Tibial artery (tissue), 4 donors: Measurements from ENCODE around the gene GTPBP6.
A peak's percentile ranks its signal among the peaks of the same experiment; 100 is the strongest.
"Not testable (repeated sequence)": the region's sequence is repeated elsewhere in the genome, so short reads cannot be mapped to it uniquely, and the experiment has no call there.

Source experiments
- DNase-seq, 2 donors: peaks; one replicate each; pipeline ENCODE4 v3.0.0-alpha.2; 2019
- H3K27ac ChIP-seq, 2 donors: fragments of 200-600 bp; sonication (generic) in 1 of 2; 1 replicate in 1 of 2; 2 replicates in 1 of 2; pipeline ENCODE4 v1.5.1; 2018 to 2019; ENCODE audit warnings: mild to moderate bottlenecking in 1 of 2
- H3K27me3 ChIP-seq, 2 donors: fragments of 200-600 bp; sonication (generic) in 1 of 2; one replicate each; pipeline versions ENCODE4 v1.5.1 to v1.6.0; 2016 to 2019
- H3K36me3 ChIP-seq, 3 donors: fragments of 200-600 bp; sonication (generic) in 2 of 3; one replicate each; pipeline ENCODE4 v1.5.1; 2016 to 2019; ENCODE audit warnings: mild to moderate bottlenecking in 2 of 3
- H3K4me1 ChIP-seq, 4 donors: fragments of 200-600 bp; sonication (generic) in 2 of 4; 1 replicate in 3 of 4; 2 replicates in 1 of 4; pipeline ENCODE4 v1.5.1; 2016 to 2019
- H3K4me3 ChIP-seq, 2 donors: fragments of 200-600 bp; sonication (generic) in 1 of 2; 1 replicate in 1 of 2; 2 replicates in 1 of 2; pipeline ENCODE4 v1.5.1; 2018 to 2019; ENCODE audit warnings: mild to moderate bottlenecking in 2 of 2
- H3K9me3 ChIP-seq, 3 donors: fragments of 200-600 bp; sonication (generic) in 1 of 3; one replicate each; pipeline ENCODE4 v1.5.1; 2016 to 2019
- CTCF ChIP-seq, 2 experiments: fragments of 200-600 bp in 1 of 2; fragments of 450-650 bp in 1 of 2; IDR thresholded peaks; one replicate each; pipeline ENCODE4 v1.5.1; 2017 to 2019; ENCODE audit warnings: antibody characterized with exemption in 2 of 2, mild to moderate bottlenecking in 1 of 2, moderate library complexity in 1 of 2
- intact Hi-C: fragments of 100-400 bp; cut with DNase I; formaldehyde crosslinking; loops from one replicate; pipeline ENCODE4 v1.15.0; 2023; ENCODE audit warnings: low total_unique reads

The GTPBP6 gene

GRCh38 chrX:274904-275475 lies 43.6 kb downstream of the GTPBP6 start:
- Histone ChIP-seq H3K36me3 (no peaks in the 10 kb centered on the region), H3K27me3 (peaks cover 0 to 16% of the 10 kb centered on the region in 2 donors), H3K4me3 (peak overlapping the region; percentile 42 to 56), H3K27ac (no peak overlapping the region), H3K9me3 (no peaks in the 10 kb centered on the region), H3K4me1 (peaks cover 0 to 18% (median 16%) of the 10 kb centered on the region in 4 donors)
- intact Hi-C loops = no loop called here
- TF ChIP-seq CTCF (IDR thresholded peaks at IDR 0.05) = no peak
- DNase-seq = peak in 1 of 2 donors; percentile 43

- Histone ChIP-seq H3K36me3 (no peaks in the 10 kb centered on the region), H3K27ac (no peak overlapping the region), H3K4me3 (no peak overlapping the region), H3K4me1 (peaks cover 0 to 7% (median 6%) of the 10 kb centered on the region in 4 donors), H3K27me3 (peaks cover 0 to 5% of the 10 kb centered on the region in 2 donors), H3K9me3 (no peaks in the 10 kb centered on the region)
- no peak for TF ChIP-seq CTCF (IDR thresholded peaks at IDR 0.05)
- intact Hi-C loops = no loop called here
- peak in 1 of 2 donors; percentile 15 for DNase-seq
Observed at GRCh38 chrX:270848-271367, 47.7 kb downstream of the GTPBP6 start.

- Histone ChIP-seq H3K9me3 (no peaks in the 10 kb centered on the region), H3K4me1 (no peaks in the 10 kb centered on the region), H3K27me3 (no peaks in the 10 kb centered on the region), H3K27ac (no peak overlapping the region), H3K4me3 (no peak overlapping the region), H3K36me3 (no peaks in the 10 kb centered on the region)
- peak; percentile 3 to 58 for DNase-seq
- no peak for TF ChIP-seq CTCF (IDR thresholded peaks at IDR 0.05)
- intact Hi-C loops = no loop called here
Observed at GRCh38 chrX:267771-268261, 50.8 kb downstream of the GTPBP6 start.

GRCh38 chrX:265502-265901 lies 53.1 kb downstream of the GTPBP6 start:
- H3K4me1 ChIP-seq = no peaks in the 10 kb centered on the region
- no peaks in the 10 kb centered on the region for H3K9me3 ChIP-seq
- H3K36me3 ChIP-seq = no peaks in the 10 kb centered on the region
- peak in 1 of 2 donors; percentile 7 for DNase-seq
- H3K4me3 ChIP-seq = no peak overlapping the region
- no peak overlapping the region for H3K27ac ChIP-seq
- H3K27me3 ChIP-seq = peaks cover 0 to 8% of the 10 kb centered on the region in 2 donors
- TF ChIP-seq CTCF (IDR thresholded peaks at IDR 0.05) = no peak
- intact Hi-C loops = no loop called here

- H3K4me3 ChIP-seq = no peak overlapping the region
- H3K27me3 ChIP-seq = peaks cover 0 to 11% of the 10 kb centered on the region in 2 donors
- no peaks in the 10 kb centered on the region for H3K4me1 ChIP-seq
- no peaks in the 10 kb centered on the region for H3K36me3 ChIP-seq
- peak in 1 of 2 donors; percentile 29 for DNase-seq
- intact Hi-C loops = no loop called here
- no peak overlapping the region for H3K27ac ChIP-seq
- no peak for TF ChIP-seq CTCF (IDR thresholded peaks at IDR 0.05)
- H3K9me3 ChIP-seq = no peaks in the 10 kb centered on the region
Observed at GRCh38 chrX:264634-265455, 53.8 kb downstream of the GTPBP6 start.

- H3K27me3 ChIP-seq = peaks cover 0 to 15% of the 10 kb centered on the region in 2 donors
- H3K4me1 ChIP-seq, H3K27ac ChIP-seq, intact Hi-C loops, H3K9me3 ChIP-seq, H3K4me3 ChIP-seq, H3K36me3 ChIP-seq: not testable (repeated sequence)
- peak in 1 of 2 donors; percentile 47 for DNase-seq
Observed at GRCh38 chrX:264006-264405, 54.6 kb downstream of the GTPBP6 start.
